Small intestine (tissue), 7 donors: ENCODE results near the gene MYOZ1. TPM values are rescaled to one million over a fixed set of nuclear protein-coding genes. Genes with fewer than 3 reads are reported as not detected.
A peak's percentile ranks its signal among the peaks of the same experiment; 100 is the strongest.

Experiments
- DNase-seq, 2 donors: peaks; one replicate each; pipeline versions ENCODE4 v3.0.0 to v3.0.0-alpha.2; 2013
- FAIRE-seq: peaks from 2 replicates; lab custom pipeline; 2012; peaks lifted over from hg19 to GRCh38; lab: Jason Lieb, UNC
- H3K27ac ChIP-seq, 3 donors: one replicate each; pipeline ENCODE4 v1.5.1; 2013; ENCODE audit warnings: low read length in 2 of 3, mild to moderate bottlenecking in 2 of 3, control low read depth in 1 of 3, inconsistent platforms in 1 of 3, low read depth in 1 of 3, moderate library complexity in 1 of 3
- H3K27me3 ChIP-seq, 3 donors: one replicate each; pipeline ENCODE4 v1.6.1; 2013; ENCODE audit warnings: low read length in 3 of 3, inconsistent platforms in 1 of 3; ENCODE audit not compliant: control insufficient read depth in 3 of 3, insufficient read depth in 3 of 3
- H3K36me3 ChIP-seq, 3 donors: one replicate each; pipeline ENCODE4 v1.6.1; 2013; ENCODE audit warnings: low read length in 3 of 3, inconsistent platforms in 1 of 3, low read depth in 1 of 3, mild to moderate bottlenecking in 1 of 3, moderate library complexity in 1 of 3; ENCODE audit not compliant: control insufficient read depth in 3 of 3, insufficient read depth in 2 of 3
- H3K4me1 ChIP-seq, 3 donors: one replicate each; pipeline ENCODE4 v1.6.1; 2013; ENCODE audit warnings: low read length in 2 of 3, inconsistent platforms in 1 of 3, low read depth in 1 of 3, mild to moderate bottlenecking in 1 of 3, moderate library complexity in 1 of 3; ENCODE audit not compliant: control insufficient read depth in 3 of 3, insufficient read depth in 2 of 3
- H3K4me3 ChIP-seq, 3 donors: one replicate each; pipeline ENCODE4 v1.5.1; 2013; ENCODE audit warnings: low read length in 3 of 3, control low read depth in 1 of 3, inconsistent platforms in 1 of 3, low read depth in 1 of 3, mild to moderate bottlenecking in 1 of 3, moderate library complexity in 1 of 3
- H3K9me3 ChIP-seq, 2 donors: one replicate each; pipeline ENCODE4 v1.6.1; 2013; ENCODE audit warnings: low read depth in 1 of 2, low read length in 1 of 2; ENCODE audit not compliant: control insufficient read depth in 2 of 2, insufficient read depth in 1 of 2
- WGBS, 3 donors: extraction: QIAGEN DNeasy Blood & Tissue Kit; methylation state at CpG; one replicate each; pipeline ENCODE4 v1.1.7; 2013; 5-methylcytosine and 5-hydroxymethylcytosine counted together
- polyA plus RNA-seq, 4 donors: library from polyadenylated mRNA; stranded (reverse) in 3 of 4; unstranded in 1 of 4; fragments of 200-250 nt in 3 of 4; fragments of 120-200 nt in 1 of 4; gene quantifications; one replicate each; pipeline versions ENCODE4 v1.2.1 to v1.2.3, GENCODE V29; 2013
- donor health status: healthy with polysubstance abuse.
- donor health status: control.
- donor health status: control.
- donor health status: Bipolar disorder and iron deficiency.
- donor health status: healthy.

MYOZ1 gene
- polyA plus RNA-seq, 4 donors, result 0.37 to 2.0 (median 0.49) TPM

- Histone ChIP-seq H3K4me3 (no peak overlapping the region), H3K9me3 (no peaks in the 10 kb centered on the region), H3K27me3 (no peaks in the 10 kb centered on the region), H3K36me3 (peaks cover 0 to 3% (median 0%) of the 10 kb centered on the region in 3 donors), H3K27ac (no peak overlapping the region), H3K4me1 (peaks cover 0 to 21% (median 4%) of the 10 kb centered on the region in 3 donors)
- no peak for FAIRE-seq
- no peak for DNase-seq
- WGBS, 3 donors, result 98 to 100% (median 100%) methylated on average over 1 of the region's 1 CpG
These were observed 43.9 kb downstream of the MYOZ1 start for GRCh38 chr10:73597346-73597745.

DNA sequence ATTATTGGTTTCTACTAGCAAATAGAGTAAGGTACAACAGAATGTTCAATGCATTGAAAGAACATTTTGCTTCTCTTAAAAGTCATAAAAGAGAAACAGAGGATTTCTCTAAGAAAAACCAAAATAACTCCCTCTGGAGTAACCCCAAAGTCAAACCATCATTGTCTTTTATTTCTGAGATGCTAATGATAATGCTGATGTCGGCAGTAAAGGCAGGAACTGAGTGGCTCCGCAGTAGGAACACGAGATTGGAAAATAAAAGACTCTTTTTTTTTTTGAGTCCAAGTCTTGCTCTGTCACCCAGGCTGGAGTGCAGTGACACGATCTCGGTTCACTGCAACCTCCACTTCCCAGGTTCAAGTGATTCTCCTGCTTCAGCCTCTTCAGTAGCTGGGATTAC is 47.5 kb downstream of the MYOZ1 start:
- no peak overlapping the region for H3K4me3 ChIP-seq
- peaks cover 0 to 2% (median 0%) of the 10 kb centered on the region in 3 donors for H3K36me3 ChIP-seq
- H3K27ac ChIP-seq, result peak overlapping the region in 1 of 3 donors; percentile 95
- no peaks in the 10 kb centered on the region for H3K27me3 ChIP-seq
- WGBS, 3 donors, result 85 to 93% (median 89%) methylated on average over 5 of the region's 5 CpGs
- peaks cover 6 to 19% (median 8%) of the 10 kb centered on the region in 3 donors for H3K4me1 ChIP-seq
- no peaks in the 10 kb centered on the region for H3K9me3 ChIP-seq
- no peak for FAIRE-seq
- DNase-seq, result no peak

- Histone ChIP-seq H3K36me3 (no peaks in the 10 kb centered on the region), H3K4me1 (peaks cover 6 to 20% (median 8%) of the 10 kb centered on the region in 3 donors), H3K9me3 (no peaks in the 10 kb centered on the region), H3K27me3 (no peaks in the 10 kb centered on the region), H3K4me3 (no peak overlapping the region), H3K27ac (peak overlapping the region in 1 of 3 donors; percentile 95)
- FAIRE-seq (no peak), DNase-seq (no peak)
- 92 to 100% (median 97%) methylated on average over 4 of the region's 4 CpGs for WGBS, 3 donors
These were observed 48.2 kb downstream of the MYOZ1 start for GRCh38 chr10:73593110-73593509.

DNA sequence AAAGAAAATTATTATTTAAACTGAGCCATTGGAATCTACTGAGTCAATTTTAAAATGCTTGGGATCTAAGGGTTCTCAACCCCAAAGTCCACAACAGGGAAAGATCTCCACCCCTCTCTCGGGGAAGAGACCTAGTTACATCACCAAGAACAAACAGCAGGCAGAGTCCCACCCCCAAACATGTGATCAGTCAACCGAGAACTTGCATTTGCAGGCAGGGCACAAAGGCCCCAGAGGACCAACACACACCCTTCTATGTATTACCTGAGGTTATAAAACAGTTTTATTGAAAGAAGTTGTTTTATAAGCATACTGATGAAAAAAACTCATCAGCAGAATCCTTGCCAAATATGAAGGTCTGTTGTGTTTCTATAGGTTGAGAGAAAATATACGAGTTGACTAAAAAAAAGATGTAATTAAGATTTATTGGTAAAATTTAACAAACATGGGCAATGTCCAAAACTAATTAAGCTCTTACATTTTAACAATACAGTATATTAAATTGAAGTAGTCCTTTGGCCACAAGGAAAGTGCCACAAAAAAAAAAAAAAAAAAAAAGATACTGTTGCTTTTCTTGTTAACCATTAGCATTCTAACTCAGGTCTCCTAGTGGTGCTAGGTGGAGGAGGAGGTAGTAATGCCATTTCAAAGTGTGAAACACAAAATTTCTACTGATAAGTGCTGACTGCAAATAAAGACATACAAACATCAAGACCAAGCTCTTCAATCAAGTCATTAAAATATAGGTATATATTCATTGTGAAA is 49.2 kb downstream of the MYOZ1 start:
- WGBS, 3 donors, result 10 to 25% (median 15%) methylated on average over 3 of the region's 3 CpGs
- H3K4me3 ChIP-seq, result no peak overlapping the region
- no peak for FAIRE-seq
- H3K36me3 ChIP-seq, result no peaks in the 10 kb centered on the region
- DNase-seq, result peak; percentile 93 to 95
- H3K9me3 ChIP-seq, result no peaks in the 10 kb centered on the region
- peaks cover 6 to 28% (median 8%) of the 10 kb centered on the region in 3 donors for H3K4me1 ChIP-seq
- H3K27ac ChIP-seq, result peak overlapping the region; percentile 9 to 95 (median 80)
- no peaks in the 10 kb centered on the region for H3K27me3 ChIP-seq

- peak within 1 kb of the TSS in 1 of 3 donors; percentile 30 for H3K4me3 ChIP-seq
- H3K4me1 ChIP-seq, result peaks cover 8 to 33% (median 8%) of the 10 kb centered on the region in 3 donors
- FAIRE-seq (no peak), DNase-seq (peak; percentile 65 to 80)
- H3K27ac ChIP-seq, result peak within 1 kb of the TSS; percentile 79 to 95 (median 80)
- no peaks in the 10 kb centered on the region for H3K9me3 ChIP-seq
- WGBS, 3 donors, result 4 to 21% (median 17%) methylated on average over 6 of the region's 6 CpGs
- H3K36me3 ChIP-seq, result no peaks in the 10 kb centered on the region
- no peaks in the 10 kb centered on the region for H3K27me3 ChIP-seq
These were observed 50.1 kb downstream of the MYOZ1 start, which contains the start of gene USP54 for GRCh38 chr10:73590881-73591799. Gene USP54, minus strand, starts transcription at chr10:73591342. Its CDS starts 15,684 bp downstream, at chr10:73575658.

GRCh38 chr10:73589563-73590126 is 51.6 kb downstream of the MYOZ1 start:
- no peaks in the 10 kb centered on the region for H3K36me3 ChIP-seq
- peaks cover 0 to 4% of the 10 kb centered on the region in 2 donors for H3K9me3 ChIP-seq
- peaks cover 8 to 45% (median 8%) of the 10 kb centered on the region in 3 donors for H3K4me1 ChIP-seq
- no peak overlapping the region for H3K4me3 ChIP-seq
- no peaks in the 10 kb centered on the region for H3K27me3 ChIP-seq
- 61 to 72% (median 68%) methylated on average over 3 of the region's 3 CpGs for WGBS, 3 donors
- H3K27ac ChIP-seq, result peak overlapping the region in 2 of 3 donors; percentile 32 to 95
- FAIRE-seq (no peak), DNase-seq (peak; percentile 43 to 61)

GRCh38 chr10:73588656-73589055 is 52.6 kb downstream of the MYOZ1 start:
- Histone ChIP-seq H3K4me1 (peaks cover 8 to 48% (median 8%) of the 10 kb centered on the region in 3 donors), H3K4me3 (no peak overlapping the region), H3K27me3 (no peaks in the 10 kb centered on the region), H3K27ac (peak overlapping the region in 1 of 3 donors; percentile 95), H3K36me3 (no peaks in the 10 kb centered on the region), H3K9me3 (peaks cover 0 to 4% of the 10 kb centered on the region in 2 donors)
- FAIRE-seq (no peak), DNase-seq (no peak)
- 74 to 93% (median 83%) methylated on average over 1 of the region's 1 CpG for WGBS, 3 donors

DNA sequence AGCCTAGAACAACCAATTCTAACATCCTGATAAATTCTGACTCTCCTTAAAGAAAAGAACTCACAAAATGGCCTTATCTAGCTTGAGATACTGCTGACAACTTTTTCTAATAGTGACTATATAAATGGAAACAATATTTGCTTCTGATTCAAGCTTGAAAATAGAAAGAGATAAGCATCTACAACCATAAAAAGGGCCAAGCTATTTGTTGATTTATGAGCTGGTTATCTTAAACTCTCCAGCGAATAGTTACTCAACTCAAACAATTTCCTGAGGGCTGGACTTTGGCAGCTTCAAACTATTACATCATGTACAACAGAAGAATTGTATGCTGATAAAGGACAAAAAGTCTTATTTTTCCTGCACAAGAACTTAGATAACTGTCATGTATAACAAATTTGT is 54.7 kb downstream of the MYOZ1 start:
- WGBS, 3 donors, result 10 to 20% (median 18%) methylated on average over 1 of the region's 1 CpG
- DNase-seq, result peak; percentile 89 to 93

More for the DNA sequence above, 54.7 kb downstream of the MYOZ1 start:
- Histone ChIP-seq H3K27ac (peak overlapping the region in 1 of 3 donors; percentile 71), H3K36me3 (peaks cover 0 to 2% (median 0%) of the 10 kb centered on the region in 3 donors), H3K9me3 (peaks cover 0 to 4% of the 10 kb centered on the region in 2 donors), H3K4me1 (peaks cover 4 to 44% (median 8%) of the 10 kb centered on the region in 3 donors), H3K4me3 (no peak overlapping the region), H3K27me3 (no peaks in the 10 kb centered on the region)
- peak; percentile 88 for FAIRE-seq
